NOMO-1 (cell line): ENCODE data around the gene SOCS3.

Experiments
- DNase-seq, 2 experiments: peaks; one replicate each; lab custom pipeline; 2025; ENCODE audit not compliant: unreplicated experiment in 2 of 2; lab: John Stamatoyannopoulos, UW

Gene SOCS3

DNA sequence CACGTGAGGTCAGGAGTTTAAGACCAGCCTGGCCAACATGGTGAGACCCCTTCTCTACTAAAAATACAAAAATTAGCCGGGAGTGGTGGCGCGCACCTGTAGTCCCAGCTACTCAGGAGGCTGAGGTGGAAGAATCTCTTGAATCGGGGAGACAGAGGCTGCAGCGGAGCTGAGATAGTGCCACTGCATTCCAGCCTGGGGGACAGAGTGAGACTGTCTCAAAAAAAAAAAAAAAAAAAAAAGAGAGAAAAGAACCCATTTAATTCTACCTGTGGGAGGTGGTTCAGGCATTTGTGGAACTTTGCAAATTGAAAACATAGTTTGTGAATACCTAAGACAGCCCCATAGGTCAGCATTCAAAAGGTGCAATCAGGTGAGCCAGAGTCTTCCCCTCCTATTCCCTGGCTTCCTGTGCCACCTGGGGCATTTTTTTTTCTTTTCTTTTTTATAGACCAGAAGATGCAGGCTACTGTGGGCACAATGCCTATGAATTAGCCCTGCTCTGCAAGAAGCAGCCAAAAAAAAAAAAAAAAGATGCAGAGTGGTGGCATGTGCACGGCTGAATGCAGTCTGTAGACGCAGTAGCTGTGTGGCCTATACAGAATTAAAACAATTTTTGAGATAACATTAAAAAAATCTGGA is 9.1 kb upstream of the SOCS3 start:
- no peak for DNase-seq

DNA sequence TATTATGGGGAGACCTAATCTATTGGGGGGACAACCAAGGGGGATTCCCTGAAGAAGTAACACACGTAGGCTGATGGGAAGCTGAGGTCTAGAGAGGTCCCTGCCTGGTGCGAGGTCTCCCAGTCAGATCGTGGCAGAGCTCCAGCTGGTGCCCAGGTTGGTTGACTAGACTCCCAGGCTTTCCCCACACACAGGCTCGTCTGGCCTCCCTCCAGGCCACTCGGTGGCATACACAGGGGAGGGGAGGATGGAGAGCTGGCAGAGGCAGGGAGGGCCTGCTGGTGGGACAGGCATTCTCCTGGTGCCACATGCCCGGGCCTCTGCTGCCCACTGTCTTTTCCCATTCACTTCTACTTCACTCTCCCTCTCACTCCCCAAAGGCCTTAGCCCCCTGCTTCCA is 8.5 kb upstream of the SOCS3 start:
- DNase-seq: no peak

DNA sequence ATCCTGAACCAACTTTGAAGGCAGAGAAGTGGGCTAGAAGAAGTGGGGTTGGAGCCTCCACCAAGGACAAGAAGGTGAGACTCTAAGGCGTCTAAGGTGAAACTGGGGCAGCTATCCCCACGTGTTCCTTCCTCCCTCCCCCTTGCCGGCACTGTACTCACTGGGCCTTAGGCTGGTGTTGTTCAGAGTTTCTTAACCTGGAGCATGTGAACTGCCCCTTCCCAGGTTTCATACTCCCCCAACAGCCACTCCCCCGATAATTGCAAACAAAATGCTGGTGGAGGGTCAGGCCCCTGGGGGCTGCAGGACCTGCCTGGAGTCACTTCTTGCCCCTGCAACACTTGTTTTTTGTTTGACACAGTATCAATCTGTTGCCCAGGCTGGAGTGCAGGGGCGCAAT is 7.3 kb upstream of the SOCS3 start:
- no peak for DNase-seq

DNA sequence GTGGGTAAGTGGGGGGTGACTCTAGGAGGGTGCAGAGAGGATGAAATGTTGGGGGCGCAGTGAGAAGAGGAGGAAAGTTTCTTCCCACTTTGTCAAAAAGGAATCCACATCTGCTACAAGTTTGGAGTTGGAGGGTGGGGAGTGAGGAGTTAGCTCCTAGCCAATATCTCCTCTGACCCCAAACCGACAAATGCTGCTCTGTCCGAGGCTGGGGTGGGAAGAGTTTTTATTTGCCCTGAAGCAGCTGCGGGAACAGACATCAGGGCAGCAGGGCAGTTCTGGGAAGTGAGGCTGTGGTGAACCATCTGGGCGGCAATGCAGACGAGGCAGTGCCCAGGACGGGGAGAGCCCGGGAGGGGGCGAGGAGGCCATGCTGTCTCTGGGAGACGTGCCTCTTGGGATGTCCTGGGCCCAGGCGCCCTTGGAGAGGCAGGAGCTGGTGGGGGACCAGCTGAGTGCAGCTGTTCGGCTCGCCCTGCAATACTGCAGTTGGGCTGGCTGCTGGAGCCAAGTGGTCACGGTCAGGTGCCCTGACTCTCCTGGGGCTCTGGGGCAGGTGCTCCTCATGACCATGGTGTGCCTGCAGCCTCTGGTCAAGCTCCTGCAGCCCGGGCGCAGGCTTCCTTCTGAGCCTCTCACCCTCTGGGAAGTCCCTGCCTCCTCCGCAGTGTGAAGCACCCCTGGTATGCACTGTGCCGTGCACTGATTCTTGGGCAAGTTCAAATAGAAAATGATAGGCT is 6.4 kb upstream of the SOCS3 start:
- no peak for DNase-seq

GRCh38 chr17:78365561-78366108 is 5.8 kb upstream of the SOCS3 start:
- no peak for DNase-seq

DNA sequence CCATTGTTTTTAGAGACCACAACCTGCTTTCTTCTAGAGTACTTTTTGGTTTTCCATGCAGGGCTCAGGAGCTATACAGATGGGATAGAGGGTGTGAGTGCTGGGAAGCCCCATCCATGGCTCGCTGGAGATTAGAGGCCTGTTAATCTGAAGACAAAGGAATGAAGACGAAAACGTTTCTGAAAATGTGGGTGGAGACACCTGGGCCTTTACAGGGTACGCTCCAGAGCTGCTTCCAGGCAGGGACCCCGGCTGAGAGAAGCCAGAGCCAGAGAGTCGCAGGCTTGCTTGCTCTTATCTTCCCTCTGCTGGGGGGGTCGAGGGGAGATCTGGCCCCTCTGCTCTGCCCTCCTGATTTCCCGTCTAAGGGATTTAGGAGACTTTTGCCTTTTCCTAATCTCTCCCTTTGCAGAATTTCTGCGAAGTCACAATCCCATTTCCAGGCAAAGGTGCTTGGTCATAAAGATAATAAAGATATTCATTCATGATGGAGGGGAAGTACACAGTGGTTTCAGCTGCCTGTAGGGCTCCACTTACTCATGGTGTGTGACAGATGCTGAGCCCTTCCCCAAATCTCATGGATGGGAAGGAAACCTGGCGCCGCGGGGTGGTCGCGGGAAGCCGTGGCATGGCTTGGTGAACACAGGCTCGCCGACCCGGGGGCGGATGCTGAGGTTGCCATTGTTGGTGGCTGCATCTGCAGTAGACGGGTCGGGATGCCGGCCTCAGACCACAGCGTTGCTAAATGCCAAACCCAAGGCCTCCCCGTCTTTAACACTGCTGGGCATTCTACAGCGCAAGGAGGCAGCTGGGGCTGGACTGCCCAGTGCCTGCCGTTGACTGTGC is 4.8 kb upstream of the SOCS3 start:
- no peak for DNase-seq

DNA sequence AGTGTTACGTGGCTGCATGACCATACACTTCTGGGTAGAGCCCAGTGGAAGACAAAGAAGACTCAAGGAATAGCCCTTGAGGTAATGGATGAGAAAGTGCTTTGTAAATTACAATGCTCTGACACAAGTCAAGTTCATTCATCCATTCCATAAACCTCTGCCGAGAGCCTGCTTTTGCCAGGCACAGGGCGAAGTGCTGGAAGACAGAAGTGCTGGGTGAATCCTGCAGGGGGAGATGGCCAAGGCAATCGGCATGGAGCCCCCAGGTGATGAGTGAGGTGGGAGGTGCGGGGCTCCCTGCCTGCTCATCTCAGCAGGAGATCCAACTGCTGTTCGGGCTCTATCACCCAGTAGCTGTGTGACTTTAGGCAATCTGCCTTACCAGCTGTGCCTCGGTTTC is 2.8 kb upstream of the SOCS3 start:
- no peak for DNase-seq

- DNase-seq: no peak
These were observed 2.4 kb upstream of the SOCS3 start for GRCh38 chr17:78362232-78362631.

DNA sequence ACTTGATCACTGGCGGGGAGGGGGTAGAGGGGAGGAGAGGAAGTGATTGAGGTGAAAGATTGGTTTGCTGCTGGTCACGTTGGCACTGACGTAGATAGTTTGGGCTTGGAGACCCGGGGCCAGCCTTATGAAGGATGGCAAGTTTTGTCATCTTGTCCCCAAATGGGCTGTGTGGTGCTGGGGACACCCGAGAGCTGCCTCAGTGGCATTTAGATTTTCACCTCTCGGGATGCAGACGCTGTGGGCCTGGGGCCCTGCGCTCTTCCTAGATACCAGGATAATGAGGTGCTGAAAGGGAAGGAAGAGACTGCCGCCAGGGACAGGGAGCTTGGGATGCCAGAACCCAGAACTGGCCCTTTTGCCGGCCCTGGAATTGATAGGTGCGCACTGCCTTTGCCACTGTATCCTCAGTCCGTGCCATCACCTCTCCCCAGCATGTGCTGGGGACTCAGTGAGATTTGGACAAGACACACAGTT is 1.4 kb upstream of the SOCS3 start:
- DNase-seq: no peak

- peak; percentile 67 to 84 for DNase-seq
These were observed 721 bp upstream of the SOCS3 start for GRCh38 chr17:78360371-78361224.

DNA sequence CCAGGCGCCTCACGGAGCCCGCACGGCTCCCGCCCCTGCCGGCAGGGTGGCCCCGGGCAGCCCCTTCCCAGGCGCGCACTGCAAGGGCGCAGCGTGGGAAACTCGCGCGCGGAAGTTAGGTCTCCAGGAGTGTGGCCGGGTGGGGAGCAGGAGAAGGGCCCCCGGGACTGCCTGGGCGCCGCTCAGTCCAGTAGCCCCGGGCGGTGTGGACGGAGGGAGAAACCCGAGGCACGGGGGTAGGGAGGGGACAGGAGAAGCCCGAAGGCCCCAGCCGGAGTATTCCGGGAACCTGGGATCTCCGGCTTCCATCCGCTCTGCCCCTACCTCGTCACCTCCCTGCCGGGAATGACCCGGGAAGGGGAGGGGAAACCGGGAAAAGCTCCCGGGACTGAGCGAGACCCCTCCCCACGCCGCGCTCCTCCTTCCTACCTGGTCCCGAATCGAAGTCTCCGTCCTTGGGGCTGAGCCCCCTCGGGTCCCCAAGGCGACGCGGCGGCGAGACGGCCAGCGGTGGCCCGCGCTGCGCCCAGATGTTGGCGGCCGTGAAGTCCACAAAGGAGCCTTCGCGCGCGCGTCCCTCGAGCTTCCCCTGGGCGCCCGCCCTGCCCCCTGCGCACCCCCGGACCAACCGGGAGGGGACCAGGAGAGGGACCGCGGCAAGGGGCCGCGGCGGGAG is 418 bp downstream of the SOCS3 start:
- no peak for DNase-seq

DNA sequence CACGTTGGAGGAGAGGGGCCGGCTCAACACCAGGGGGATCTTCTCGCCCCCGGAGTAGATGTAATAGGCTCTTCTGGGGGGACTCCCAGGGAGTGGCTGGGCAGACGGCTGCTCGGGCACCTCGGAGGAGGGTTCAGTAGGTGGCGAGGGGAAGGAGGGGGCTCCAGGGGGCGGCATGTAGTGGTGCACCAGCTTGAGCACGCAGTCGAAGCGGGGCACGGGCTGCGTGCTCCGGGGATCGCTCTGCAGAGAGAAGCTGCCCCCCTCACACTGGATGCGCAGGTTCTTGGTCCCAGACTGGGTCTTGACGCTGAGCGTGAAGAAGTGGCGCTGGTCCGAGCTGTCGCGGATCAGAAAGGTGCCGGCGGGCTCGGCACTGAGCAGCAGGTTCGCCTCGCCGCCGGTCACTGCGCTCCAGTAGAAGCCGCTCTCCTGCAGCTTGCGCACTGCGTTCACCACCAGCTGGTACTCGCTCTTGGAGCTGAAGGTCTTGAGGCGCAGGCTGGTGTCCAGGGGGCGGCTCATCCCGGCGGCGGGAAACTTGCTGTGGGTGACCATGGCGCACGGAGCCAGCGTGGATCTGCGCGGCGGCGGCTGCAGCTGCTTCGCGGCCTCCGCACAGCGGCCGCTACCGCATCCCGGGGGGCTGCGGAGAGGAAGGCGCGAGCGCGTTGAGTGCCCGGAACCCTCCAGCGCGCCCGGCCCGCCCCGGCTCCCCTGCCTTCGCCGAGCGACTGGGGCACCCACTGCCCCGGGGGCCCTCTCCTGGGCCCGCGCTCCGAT is 1.1 kb downstream of the SOCS3 start:
- no peak for DNase-seq

DNA sequence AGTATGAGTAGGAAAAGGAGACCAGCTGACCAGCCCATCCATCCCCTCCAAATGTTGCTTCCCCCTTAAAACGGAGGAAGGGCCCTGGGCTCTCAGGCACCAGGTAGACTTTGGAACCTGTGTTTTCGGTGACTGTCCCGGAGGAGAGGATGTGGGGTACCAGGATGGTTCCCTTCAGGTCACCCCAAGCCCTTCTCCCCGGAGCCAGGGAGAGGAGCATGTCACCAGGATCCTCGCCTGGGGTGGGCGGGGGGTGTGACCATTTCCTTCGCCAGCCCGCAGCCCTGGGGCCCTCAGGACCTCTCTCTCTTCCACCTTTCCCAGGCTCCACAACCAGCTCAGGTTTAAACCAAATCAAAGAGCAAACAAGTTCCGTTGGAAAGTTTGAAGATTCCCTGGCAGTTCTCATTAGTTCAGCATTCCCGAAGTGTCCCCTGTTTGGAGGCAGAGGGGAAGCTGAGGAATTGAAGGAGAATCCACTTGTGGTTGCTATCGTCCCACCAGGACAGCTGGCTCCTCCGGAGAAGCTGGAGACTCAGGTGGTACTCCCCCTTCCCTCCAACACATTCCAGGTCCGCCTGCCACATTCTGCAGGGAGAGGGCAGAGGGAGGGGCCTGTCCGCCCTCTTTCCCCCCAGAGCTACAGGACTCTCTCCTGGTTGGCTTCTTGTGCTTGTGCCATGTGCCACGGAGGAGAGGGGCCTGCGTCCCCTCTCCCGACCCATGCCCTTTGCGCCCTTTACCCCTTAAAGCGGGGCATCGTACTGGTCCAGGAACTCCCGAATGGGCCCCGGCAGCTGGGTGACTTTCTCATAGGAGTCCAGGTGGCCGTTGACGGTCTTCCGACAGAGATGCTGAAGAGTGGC is 2.0 kb downstream of the SOCS3 start:
- DNase-seq: no peak

DNA sequence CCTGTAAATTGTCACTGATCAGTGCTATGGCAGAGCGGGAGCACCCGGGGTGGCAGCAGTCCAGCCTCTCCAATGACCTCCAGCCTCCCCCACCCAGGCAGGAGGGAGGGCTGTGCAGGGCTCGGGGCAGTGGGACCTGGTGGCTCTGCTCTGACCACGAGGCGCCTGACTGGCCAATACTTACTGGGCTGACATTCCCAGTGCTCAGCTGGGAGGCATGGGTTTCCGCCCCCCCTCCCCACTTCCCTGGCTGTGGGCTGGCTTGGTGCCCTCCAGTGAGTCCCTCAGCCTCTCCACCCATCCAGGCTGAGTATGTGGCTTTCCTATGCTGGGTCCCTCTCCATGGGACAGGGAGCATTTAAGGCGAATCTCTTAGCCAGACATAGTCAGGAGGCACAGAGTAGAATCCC is 2.7 kb downstream of the SOCS3 start:
- DNase-seq: no peak

GRCh38 chr17:78356101-78356713 is 3.7 kb downstream of the SOCS3 start:
- DNase-seq: peak; percentile 66 to 86

DNA sequence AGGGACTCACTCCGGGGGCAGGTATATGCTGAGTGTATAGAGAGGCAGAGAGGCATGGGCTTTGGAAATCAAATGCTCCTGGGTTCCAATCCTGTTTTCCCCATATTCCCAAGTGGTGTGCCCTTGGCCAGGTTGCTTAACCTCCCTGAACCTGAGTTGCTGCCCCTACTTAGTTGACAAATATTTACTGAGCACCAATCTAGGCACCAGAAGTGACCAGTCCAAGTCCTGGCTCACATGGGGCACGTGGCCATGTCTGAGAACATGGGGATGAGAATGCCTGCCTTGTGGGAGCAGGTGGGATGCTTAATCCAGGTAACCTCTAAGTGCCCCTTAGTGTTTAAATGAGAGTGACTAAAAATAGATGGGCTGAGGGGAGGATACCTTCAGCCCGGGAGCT is 4.2 kb downstream of the SOCS3 start:
- no peak for DNase-seq

GRCh38 chr17:78355045-78355641 is 4.7 kb downstream of the SOCS3 start:
- DNase-seq: no peak
